CD4-positive, alpha-beta memory T cell (primary cell): ENCODE results near the gene TGM6. TPM values are rescaled to one million over a fixed set of nuclear protein-coding genes. Genes with fewer than 3 reads are reported as not detected.
A peak's percentile ranks its signal among the peaks of the same experiment; 100 is the strongest.

Source experiments
- CTCF ChIA-PET: fragments of 350-600 bp; sonication (Branson Sonifier 250); formaldehyde crosslinking; loops from one replicate; lab custom pipeline; 2021; ENCODE audit warnings: inconsistent platforms; ENCODE audit not compliant: partially characterized antibody; lab: Charles Lee
- POLR2A ChIA-PET: fragments of 350-600 bp; sonication (Branson Sonifier 250); formaldehyde crosslinking; loops from one replicate; lab custom pipeline; 2021; ENCODE audit not compliant: partially characterized antibody; lab: Charles Lee
- DNase-seq, 5 donors: peaks; one replicate each; pipeline versions ENCODE4 v3.0.0 to v3.0.0-alpha.2; 2020 to 2022; ENCODE audit warnings: mixed read lengths in 1 of 5
- H3K27ac ChIP-seq: one replicate; pipeline ENCODE4 v1.7.0; 2013; ENCODE audit warnings: low read depth, low read length
- H3K27me3 ChIP-seq: 2 replicates; pipeline ENCODE4 v1.7.0; 2013; ENCODE audit warnings: mild to moderate bottlenecking, low read length, moderate library complexity; ENCODE audit not compliant: insufficient read depth
- H3K36me3 ChIP-seq: 2 replicates; pipeline ENCODE4 v1.7.0; 2013; ENCODE audit warnings: mild to moderate bottlenecking, low read length, moderate library complexity; ENCODE audit not compliant: insufficient read depth
- H3K4me1 ChIP-seq: 2 replicates; pipeline ENCODE4 v1.7.0; 2013; ENCODE audit warnings: mild to moderate bottlenecking, low read length, moderate library complexity; ENCODE audit not compliant: insufficient read depth
- H3K4me3 ChIP-seq, 2 donors: one replicate each; pipeline ENCODE4 v1.7.0; 2013; ENCODE audit warnings: low read length in 2 of 2, mild to moderate bottlenecking in 1 of 2
- H3K9me3 ChIP-seq, 2 donors: one replicate each; pipeline ENCODE4 v1.7.0; 2013; ENCODE audit warnings: low read length in 2 of 2, control low read depth in 1 of 2; ENCODE audit not compliant: control insufficient read depth in 1 of 2
- H3K27ac Mint-ChIP-seq, 7 donors: one replicate each; pipeline ENCODE4 v1.8.0; 2020 to 2021; ENCODE audit warnings: mixed read lengths in 7 of 7, mild to moderate bottlenecking in 6 of 7, inconsistent platforms in 3 of 7, moderate library complexity in 3 of 7
- H3K27me3 Mint-ChIP-seq, 2 donors: one replicate each; pipeline ENCODE4 v1.8.0; 2020 to 2021; ENCODE audit warnings: mixed read lengths in 2 of 2
- H3K36me3 Mint-ChIP-seq, 2 donors: one replicate each; pipeline ENCODE4 v1.8.0; 2020 to 2021; ENCODE audit warnings: mixed read lengths in 2 of 2, inconsistent platforms in 1 of 2, mild to moderate bottlenecking in 1 of 2
- H3K4me1 Mint-ChIP-seq, 4 donors: one replicate each; pipeline ENCODE4 v1.8.0; 2020 to 2021; ENCODE audit warnings: mixed read lengths in 4 of 4, mild to moderate bottlenecking in 1 of 4
- H3K4me3 Mint-ChIP-seq, 8 donors: one replicate each; pipeline ENCODE4 v1.8.0; 2020 to 2021; ENCODE audit warnings: mixed read lengths in 8 of 8, mild to moderate bottlenecking in 7 of 8, moderate library complexity in 6 of 8, inconsistent platforms in 3 of 8
- H3K9me3 Mint-ChIP-seq, 8 donors: one replicate each; pipeline ENCODE4 v1.8.0; 2020 to 2021; ENCODE audit warnings: mixed read lengths in 8 of 8, mild to moderate bottlenecking in 5 of 8, inconsistent platforms in 3 of 8, moderate library complexity in 1 of 8
- intact Hi-C: fragments of 100-400 bp; cut with micrococcal nuclease; formaldehyde crosslinking; loops from one replicate; pipeline ENCODE4 v1.15.1; 2023
- polyA plus RNA-seq, 2 donors: library from polyadenylated mRNA; unstranded; fragments of 300-500 nt; fragmentation: Illumina TruSeq; gene quantifications; one replicate each; pipeline ENCODE4 v1.2.3, GENCODE V29; 2021
- total RNA-seq, 2 experiments: library from RNA; stranded (reverse); gene quantifications; one replicate each; pipeline ENCODE4 v1.2.3, GENCODE V29; 2021

TGM6 gene
- total and polyA plus RNA-seq, 4 experiments from 2014 or later: not detected

GRCh38 chr20:2468581-2469407 lies 88.1 kb downstream of the TGM6 start:
- Histone ChIP-seq H3K9me3 (no peaks in the 10 kb centered on the region), H3K27me3 (no peaks in the 10 kb centered on the region), H3K27ac (peak overlapping the region; percentile 79), H3K36me3 (peaks cover 46% of the 10 kb centered on the region), H3K4me3 (peak overlapping the region in 1 of 2 donors; percentile 16), H3K4me1 (peaks cover 32% of the 10 kb centered on the region)
- Mint-ChIP-seq H3K4me1 (peaks cover 28 to 51% (median 39%) of the 10 kb centered on the region in 4 donors), H3K27me3 (no peaks in the 10 kb centered on the region), H3K27ac (peak overlapping the region; percentile 53 to 99 (median 88)), H3K36me3 (peaks cover 36 to 61% of the 10 kb centered on the region in 2 donors), H3K4me3 (peak overlapping the region; percentile 55 to 99 (median 75)), H3K9me3 (peaks cover 0 to 3% (median 0%) of the 10 kb centered on the region in 8 donors)
- ChIA-PET POLR2A (interaction anchor here (1.1 to 3.7 kb wide), 5 partner anchors 9 to 184 kb away, joined by 3 to 52 read pairs (median 25); partner anchors contain the start of genes NOP56 and ZNF343), CTCF (interaction anchor here (1.3 to 2.9 kb wide), 2 partner anchors 13 to 17 kb away, joined by 3 to 11 read pairs; no protein-coding TSS in a partner anchor)
- intact Hi-C loops: no loop called here
- DNase-seq: no peak

GRCh38 chr20:2469991-2470422 lies 89.3 kb downstream of the TGM6 start:
- no peaks in the 10 kb centered on the region for H3K27me3 Mint-ChIP-seq
- CTCF ChIA-PET: interaction anchor here (1.6 to 2.9 kb wide), 3 partner anchors 18 to 54 kb away, joined by 11 to 14 read pairs (median 11); no protein-coding TSS in a partner anchor

GRCh38 chr20:2470423-2471193 lies 89.9 kb downstream of the TGM6 start, which contains the start of gene SNRPB:
Gene SNRPB, minus strand, starts transcription at chr20:2470789. Its CDS starts 99 bp downstream, at chr20:2470690.
- Mint-ChIP-seq H3K27ac (peak within 1 kb of the TSS; percentile 96 to 99 (median 98)), H3K4me1 (peaks cover 28 to 51% (median 39%) of the 10 kb centered on the region in 4 donors), H3K9me3 (peaks cover 0 to 3% (median 0%) of the 10 kb centered on the region in 8 donors), H3K4me3 (peak within 1 kb of the TSS; percentile 96 to 99 (median 98)), H3K36me3 (peaks cover 19 to 44% of the 10 kb centered on the region in 2 donors), H3K27me3 (no peaks in the 10 kb centered on the region)
- Histone ChIP-seq H3K36me3 (peaks cover 28% of the 10 kb centered on the region), H3K4me3 (peak within 1 kb of the TSS; percentile 85 to 90), H3K27ac (peak within 1 kb of the TSS; percentile 79), H3K27me3 (no peaks in the 10 kb centered on the region), H3K4me1 (peaks cover 32% of the 10 kb centered on the region), H3K9me3 (no peaks in the 10 kb centered on the region)
- POLR2A ChIA-PET: interaction anchor here (0.6 to 3.7 kb wide), 19 partner anchors 9 to 403 kb away, joined by 3 to 52 read pairs (median 6); partner anchors contain the start of genes IDH3B, NOP56, PTPRA and STK35
- DNase-seq: peak; percentile 95 to 98 (median 96)
- CTCF ChIA-PET: interaction anchor here (0.8 to 2.9 kb wide), 6 partner anchors 13 to 181 kb away, joined by 3 to 14 read pairs (median 8); partner anchors contain the start of gene NOP56
- intact Hi-C loops: loop anchor here (1.0 to 2.0 kb wide), 6 partner anchors 39 to 1004 kb away; partner anchors contain the start of genes NOP56 and NSFL1C

More at GRCh38 chr20:2469991-2470422, 89.3 kb downstream of the TGM6 start:
- Mint-ChIP-seq H3K4me1 (peaks cover 28 to 51% (median 39%) of the 10 kb centered on the region in 4 donors), H3K9me3 (peaks cover 0 to 3% (median 0%) of the 10 kb centered on the region in 8 donors), H3K27ac (peak overlapping the region; percentile 96 to 99 (median 98)), H3K36me3 (peaks cover 25 to 50% of the 10 kb centered on the region in 2 donors), H3K4me3 (peak overlapping the region; percentile 96 to 99 (median 98))
- peak; percentile 62 to 79 (median 70) for DNase-seq
- intact Hi-C loops: loop anchor here (1.0 to 2.0 kb wide), 6 partner anchors 39 to 1003 kb away; partner anchors contain the start of genes NOP56 and NSFL1C
- no peaks in the 10 kb centered on the region for H3K27me3 ChIP-seq
- H3K9me3 ChIP-seq: no peaks in the 10 kb centered on the region
- H3K36me3 ChIP-seq: peaks cover 34% of the 10 kb centered on the region
- peaks cover 32% of the 10 kb centered on the region for H3K4me1 ChIP-seq
- H3K27ac ChIP-seq: peak overlapping the region; percentile 79
- H3K4me3 ChIP-seq: peak overlapping the region; percentile 85 to 90
- POLR2A ChIA-PET: interaction anchor here (0.6 to 3.7 kb wide), 16 partner anchors 9 to 403 kb away, joined by 3 to 52 read pairs (median 7); partner anchors contain the start of genes IDH3B, NOP56, PTPRA and STK35

- H3K4me3 ChIP-seq: no peak overlapping the region
- peaks cover 21% of the 10 kb centered on the region for H3K4me1 ChIP-seq
- peaks cover 16 to 37% (median 27%) of the 10 kb centered on the region in 4 donors for H3K4me1 Mint-ChIP-seq
- ChIA-PET CTCF (no interaction called here), POLR2A (interaction anchor here (1.1 kb wide), 1 partner anchor 51 kb away, joined by 3 read pairs; no protein-coding TSS in a partner anchor)
- H3K9me3 Mint-ChIP-seq: peaks cover 0 to 3% (median 0%) of the 10 kb centered on the region in 8 donors
- H3K4me3 Mint-ChIP-seq: no peak overlapping the region
- no peak overlapping the region for H3K27ac ChIP-seq
- no peaks in the 10 kb centered on the region for H3K27me3 Mint-ChIP-seq
- DNase-seq: no peak
- H3K9me3 ChIP-seq: no peaks in the 10 kb centered on the region
- no peaks in the 10 kb centered on the region for H3K36me3 ChIP-seq
- H3K27ac Mint-ChIP-seq: no peak overlapping the region
- peaks cover 8 to 18% of the 10 kb centered on the region in 2 donors for H3K36me3 Mint-ChIP-seq
- intact Hi-C loops: no loop called here
- H3K27me3 ChIP-seq: no peaks in the 10 kb centered on the region
Observed at GRCh38 chr20:2473516-2473915, 92.8 kb downstream of the TGM6 start.

GRCh38 chr20:2475850-2476741 lies 95.4 kb downstream of the TGM6 start:
- no peak overlapping the region for H3K4me3 ChIP-seq
- ChIA-PET CTCF (interaction anchor here (1.1 to 1.5 kb wide), 2 partner anchors 24 to 46 kb away, joined by 4 to 5 read pairs; no protein-coding TSS in a partner anchor), POLR2A (no interaction called here)
- intact Hi-C loops: no loop called here
- H3K27me3 ChIP-seq: no peaks in the 10 kb centered on the region
- H3K4me1 Mint-ChIP-seq: peaks cover 3 to 12% (median 7%) of the 10 kb centered on the region in 4 donors
- H3K36me3 Mint-ChIP-seq: peaks cover 8 to 19% of the 10 kb centered on the region in 2 donors
- H3K9me3 Mint-ChIP-seq: peaks cover 0 to 9% (median 2%) of the 10 kb centered on the region in 8 donors
- H3K27ac ChIP-seq: no peak overlapping the region
- H3K27ac Mint-ChIP-seq: peak overlapping the region in 1 of 7 donors; percentile 53
- DNase-seq: no peak
- H3K9me3 ChIP-seq: no peaks in the 10 kb centered on the region
- H3K27me3 Mint-ChIP-seq: no peaks in the 10 kb centered on the region
- peaks cover 5% of the 10 kb centered on the region for H3K4me1 ChIP-seq
- H3K36me3 ChIP-seq: no peaks in the 10 kb centered on the region
- H3K4me3 Mint-ChIP-seq: no peak overlapping the region
